ENCODE results near the gene SEMA4G. TPM values are rescaled to one million over a fixed set of nuclear protein-coding genes. Genes with fewer than 3 reads are reported as not detected.

Gene SEMA4G, protein sequence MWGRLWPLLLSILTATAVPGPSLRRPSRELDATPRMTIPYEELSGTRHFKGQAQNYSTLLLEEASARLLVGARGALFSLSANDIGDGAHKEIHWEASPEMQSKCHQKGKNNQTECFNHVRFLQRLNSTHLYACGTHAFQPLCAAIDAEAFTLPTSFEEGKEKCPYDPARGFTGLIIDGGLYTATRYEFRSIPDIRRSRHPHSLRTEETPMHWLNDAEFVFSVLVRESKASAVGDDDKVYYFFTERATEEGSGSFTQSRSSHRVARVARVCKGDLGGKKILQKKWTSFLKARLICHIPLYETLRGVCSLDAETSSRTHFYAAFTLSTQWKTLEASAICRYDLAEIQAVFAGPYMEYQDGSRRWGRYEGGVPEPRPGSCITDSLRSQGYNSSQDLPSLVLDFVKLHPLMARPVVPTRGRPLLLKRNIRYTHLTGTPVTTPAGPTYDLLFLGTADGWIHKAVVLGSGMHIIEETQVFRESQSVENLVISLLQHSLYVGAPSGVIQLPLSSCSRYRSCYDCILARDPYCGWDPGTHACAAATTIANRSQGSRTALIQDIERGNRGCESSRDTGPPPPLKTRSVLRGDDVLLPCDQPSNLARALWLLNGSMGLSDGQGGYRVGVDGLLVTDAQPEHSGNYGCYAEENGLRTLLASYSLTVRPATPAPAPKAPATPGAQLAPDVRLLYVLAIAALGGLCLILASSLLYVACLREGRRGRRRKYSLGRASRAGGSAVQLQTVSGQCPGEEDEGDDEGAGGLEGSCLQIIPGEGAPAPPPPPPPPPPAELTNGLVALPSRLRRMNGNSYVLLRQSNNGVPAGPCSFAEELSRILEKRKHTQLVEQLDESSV
- 1.6 TPM for total RNA-seq
- long read RNA-seq, partial matches to known transcripts, result 0 of 1 reads
- long read RNA-seq, other reads (novel, unspliced or antisense), result 1 of 1 reads

GRCh38 chr10:100969187-100970075 is at the start of gene SEMA4G:
TSS of gene SEMA4G (plus strand) at chr10:100969504. CDS start at chr10:100972913, 3,409 bp downstream.
- DNase-seq, result peak; percentile 68
- intact Hi-C loops (cut with micrococcal nuclease), result no loop called here

DNA sequence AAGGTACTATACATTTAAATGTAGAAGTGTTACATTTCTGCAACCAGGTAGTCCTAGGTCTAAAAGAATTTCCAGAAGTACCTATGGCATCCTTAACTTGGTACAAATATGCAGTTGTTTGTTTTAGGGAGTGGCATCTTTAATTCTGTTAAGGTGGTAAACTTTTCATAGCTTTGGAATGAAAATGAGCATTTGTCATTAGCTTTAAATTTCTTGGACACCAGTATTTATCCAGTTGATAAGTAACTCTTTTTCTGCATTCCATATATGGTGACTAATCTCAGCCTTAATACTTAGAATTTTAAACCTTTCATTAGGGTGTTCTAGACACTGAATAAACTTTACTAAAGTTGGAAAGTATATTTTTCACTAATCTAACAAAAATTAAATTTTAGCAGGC is 45.7 kb upstream of the SEMA4G start:
- intact Hi-C loops (cut with micrococcal nuclease), result no loop called here
- ATAC-seq (no peak), DNase-seq (no peak)

More at GRCh38 chr10:100969187-100970075, at the start of gene SEMA4G:
- peak; percentile 83 for ATAC-seq

GRCh38 chr10:100927266-100927665 is 42.0 kb upstream of the SEMA4G start:
- intact Hi-C loops (cut with micrococcal nuclease), result no loop called here
- ATAC-seq (no peak), DNase-seq (no peak)

GRCh38 chr10:100928039-100928438 is 41.3 kb upstream of the SEMA4G start:
- intact Hi-C loops (cut with micrococcal nuclease), result no loop called here
- DNase-seq (no peak), ATAC-seq (peak; percentile 54)

GRCh38 chr10:100930368-100930767 is 38.9 kb upstream of the SEMA4G start:
- ATAC-seq (peak; percentile 19), DNase-seq (no peak)
- intact Hi-C loops (cut with micrococcal nuclease), result no loop called here

DNA sequence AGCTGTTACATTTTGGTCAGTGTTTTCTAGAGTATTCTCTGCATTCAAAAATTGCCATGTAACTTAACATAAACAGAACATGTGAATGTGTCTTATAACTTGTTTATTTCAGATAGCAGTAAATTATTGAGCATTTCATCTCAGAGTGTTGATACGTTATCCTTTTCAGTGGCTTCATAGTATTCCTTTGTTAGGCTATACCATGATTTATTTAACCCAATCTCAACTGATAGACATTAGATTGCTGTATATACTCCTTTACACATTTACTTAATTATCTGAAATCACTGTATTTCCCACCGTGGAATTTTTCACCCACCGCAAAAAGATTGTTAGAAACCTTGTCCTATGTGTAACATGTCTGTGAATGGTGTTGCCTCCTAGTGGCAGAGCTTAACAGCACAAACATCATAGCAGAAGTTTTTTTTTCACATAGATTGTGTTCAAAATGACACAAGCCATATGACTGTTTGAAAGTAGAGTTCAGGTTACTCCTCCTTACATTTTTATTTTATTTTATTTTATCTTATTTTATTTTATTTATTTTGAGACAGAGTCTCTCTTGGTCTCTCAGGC is 35.1 kb upstream of the SEMA4G start:
- ATAC-seq, result no peak
- intact Hi-C loops (cut with micrococcal nuclease), result no loop called here
- no peak for DNase-seq

DNA sequence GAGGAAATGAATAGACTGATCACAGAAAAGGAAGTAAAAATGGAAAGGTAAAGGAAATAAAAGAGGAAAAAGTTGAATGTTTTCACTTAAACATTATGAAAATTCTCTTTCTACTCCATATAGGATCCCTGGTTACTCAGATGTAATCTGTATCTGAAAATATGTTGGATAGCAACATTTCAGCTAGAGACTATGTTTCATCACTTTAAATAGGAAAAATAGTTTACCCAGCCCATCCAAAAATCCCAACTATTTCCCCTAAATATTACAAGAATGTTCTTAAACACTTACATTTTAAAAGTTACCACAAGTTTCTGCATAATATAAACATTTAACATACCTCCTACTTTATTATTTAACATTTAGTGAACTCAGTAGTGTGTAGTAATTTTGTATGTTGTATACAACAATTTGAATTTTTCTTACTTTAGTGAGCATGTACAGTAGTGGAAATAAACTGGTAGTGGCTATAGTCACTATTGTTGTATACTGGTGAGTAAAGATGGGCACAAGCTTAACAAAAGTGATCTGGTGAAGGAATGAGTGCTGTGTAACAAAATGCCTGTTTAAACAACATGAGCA is 29.4 kb upstream of the SEMA4G start:
- no peak for DNase-seq
- intact Hi-C loops (cut with micrococcal nuclease), result no loop called here
- no peak for ATAC-seq

GRCh38 chr10:100942229-100942628 is 27.1 kb upstream of the SEMA4G start:
- intact Hi-C loops (cut with micrococcal nuclease), result no loop called here
- ATAC-seq, result no peak
- DNase-seq, result no peak

DNA sequence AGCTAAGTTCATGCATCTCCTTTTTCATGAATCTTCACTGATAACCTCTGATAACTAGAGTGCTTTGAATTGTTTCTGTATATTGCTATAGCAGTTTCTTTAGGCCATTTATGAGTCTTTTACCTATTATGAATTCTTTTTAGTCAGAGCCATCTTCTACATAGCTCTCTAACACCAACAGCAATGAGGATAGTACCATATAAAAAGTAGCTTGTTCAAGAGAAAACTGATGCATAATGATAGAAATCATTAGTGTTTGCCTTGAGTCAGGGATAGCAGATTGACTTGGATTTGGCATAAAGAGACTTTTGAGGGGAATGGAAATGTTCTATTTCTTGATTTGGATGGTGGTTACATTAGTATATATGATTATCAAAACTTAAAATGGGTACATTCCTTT is 25.8 kb upstream of the SEMA4G start:
- intact Hi-C loops (cut with micrococcal nuclease), result no loop called here
- ATAC-seq (no peak), DNase-seq (no peak)

- DNase-seq (no peak), ATAC-seq (no peak)
- intact Hi-C loops (cut with micrococcal nuclease), result no loop called here
Observed at GRCh38 chr10:100945754-100946153, 23.6 kb upstream of the SEMA4G start.

DNA sequence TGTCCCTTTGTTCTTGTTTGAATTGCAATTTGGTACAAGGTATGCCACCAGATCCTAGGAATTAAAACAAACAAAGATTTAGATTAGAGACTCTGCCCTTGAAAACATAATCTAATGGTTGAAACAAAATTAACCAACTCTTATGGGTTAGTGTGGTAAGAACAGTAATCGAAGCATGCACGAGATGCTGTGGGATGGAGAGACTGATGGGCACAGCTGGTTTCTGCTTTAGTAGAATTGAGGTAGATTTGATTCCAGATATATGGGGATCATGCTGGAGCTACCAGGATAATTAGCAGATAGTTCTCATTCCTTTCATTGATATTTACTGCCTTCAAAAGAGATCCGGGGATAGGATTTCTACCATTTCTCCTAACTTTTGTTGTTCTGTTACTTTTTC is 20.4 kb upstream of the SEMA4G start:
- DNase-seq, result no peak
- intact Hi-C loops (cut with micrococcal nuclease), result no loop called here
- no peak for ATAC-seq

DNA sequence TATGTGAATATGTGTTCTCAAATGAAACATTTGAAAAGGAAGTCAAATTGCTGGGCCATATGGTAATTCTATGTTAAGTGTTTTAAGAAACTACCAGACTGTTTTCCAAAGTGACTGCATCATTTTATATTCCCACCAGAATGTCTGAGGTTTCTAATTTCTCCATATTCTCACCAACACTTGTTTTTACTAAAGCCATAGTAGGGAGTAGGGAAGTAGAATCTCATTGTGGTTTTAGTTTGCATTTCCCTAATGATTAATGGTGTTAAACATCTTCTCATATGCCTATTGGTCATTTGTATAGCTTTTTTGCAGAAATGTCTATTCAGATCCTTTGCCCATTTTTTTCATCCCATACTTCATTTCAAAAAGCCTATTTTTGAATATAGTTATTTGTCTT is 9.1 kb upstream of the SEMA4G start:
- ATAC-seq (no peak), DNase-seq (no peak)
- intact Hi-C loops (cut with micrococcal nuclease), result no loop called here

DNA sequence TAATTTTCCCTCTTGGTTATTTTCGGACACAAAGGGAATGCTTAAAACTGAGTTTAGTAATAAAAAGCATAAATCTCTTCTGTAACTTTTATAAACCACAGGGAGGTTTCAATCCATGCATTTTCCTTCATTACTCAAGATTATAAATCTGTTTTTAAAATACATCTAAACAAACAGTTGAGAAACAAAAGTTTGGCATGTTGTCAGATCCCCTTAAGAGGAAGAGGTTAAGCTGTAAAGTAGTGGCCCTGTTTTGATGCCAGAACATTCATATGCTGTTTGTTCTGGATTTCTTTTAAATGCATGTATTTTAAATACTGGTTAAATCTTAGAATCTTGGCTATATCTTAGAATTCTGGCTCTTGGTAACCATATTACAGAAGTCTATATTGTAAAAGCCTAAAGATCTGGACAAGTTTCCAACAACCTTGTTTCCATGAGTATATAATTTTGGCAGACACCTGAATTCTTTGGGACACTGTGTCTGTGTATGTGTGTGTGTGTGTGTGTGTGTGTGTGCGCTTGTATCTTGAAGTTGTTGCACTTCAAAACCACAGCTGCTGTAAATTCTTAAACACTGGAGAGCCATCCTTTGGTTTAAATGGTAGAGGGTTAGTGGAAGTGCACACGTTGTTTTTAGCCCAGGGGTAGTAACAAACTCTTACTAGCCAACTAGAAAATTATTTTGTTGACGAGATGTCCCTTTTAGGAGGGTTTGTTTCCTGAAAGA is 6.8 kb upstream of the SEMA4G start:
- ATAC-seq, result no peak
- intact Hi-C loops (cut with micrococcal nuclease), result no loop called here
- no peak for DNase-seq

GRCh38 chr10:100963826-100964225 is 5.5 kb upstream of the SEMA4G start:
- ATAC-seq (no peak), DNase-seq (no peak)
- intact Hi-C loops (cut with micrococcal nuclease), result no loop called here

GRCh38 chr10:100965820-100966219 is 3.5 kb upstream of the SEMA4G start:
- intact Hi-C loops (cut with micrococcal nuclease), result no loop called here
- no peak for ATAC-seq
- no peak for DNase-seq

DNA sequence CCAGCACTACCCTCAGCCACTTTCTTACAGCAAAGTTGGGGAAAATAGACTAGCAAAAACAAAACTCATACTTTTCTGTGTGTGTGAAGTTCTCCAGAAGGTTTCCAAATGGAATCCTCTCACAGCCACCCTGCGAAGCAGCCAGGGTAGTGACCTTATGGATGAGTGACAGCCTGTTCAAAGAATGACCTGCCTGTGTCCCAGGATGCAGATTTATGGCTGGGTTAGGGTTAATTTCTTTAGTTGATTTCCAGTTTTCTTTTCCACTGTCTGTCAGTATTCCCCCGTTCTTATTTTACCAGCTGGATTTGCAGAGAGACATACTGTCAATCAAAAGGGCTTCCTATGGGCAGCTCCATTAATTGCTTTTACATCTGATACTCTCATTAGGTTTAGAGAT is 2.4 kb upstream of the SEMA4G start:
- no peak for ATAC-seq
- DNase-seq, result no peak
- intact Hi-C loops (cut with micrococcal nuclease), result no loop called here

- ATAC-seq, result no peak
- DNase-seq, result no peak
- intact Hi-C loops (cut with micrococcal nuclease), result no loop called here
Observed at GRCh38 chr10:100967332-100967731, 2.0 kb upstream of the SEMA4G start.
